Measurements from ENCODE around the gene SHB.

SHB gene

GRCh38 chr9:37935096-37935495, 133.9 kb downstream of the SHB start:
- no peak for DNase-seq (ENCODE audit: low spot score)

- no peak for DNase-seq (ENCODE audit: low spot score)
These were observed 137.4 kb downstream of the SHB start for GRCh38 chr9:37931592-37931991.

GRCh38 chr9:37929441-37929895, 139.6 kb downstream of the SHB start:
- no peak for DNase-seq (ENCODE audit: low spot score)

DNA sequence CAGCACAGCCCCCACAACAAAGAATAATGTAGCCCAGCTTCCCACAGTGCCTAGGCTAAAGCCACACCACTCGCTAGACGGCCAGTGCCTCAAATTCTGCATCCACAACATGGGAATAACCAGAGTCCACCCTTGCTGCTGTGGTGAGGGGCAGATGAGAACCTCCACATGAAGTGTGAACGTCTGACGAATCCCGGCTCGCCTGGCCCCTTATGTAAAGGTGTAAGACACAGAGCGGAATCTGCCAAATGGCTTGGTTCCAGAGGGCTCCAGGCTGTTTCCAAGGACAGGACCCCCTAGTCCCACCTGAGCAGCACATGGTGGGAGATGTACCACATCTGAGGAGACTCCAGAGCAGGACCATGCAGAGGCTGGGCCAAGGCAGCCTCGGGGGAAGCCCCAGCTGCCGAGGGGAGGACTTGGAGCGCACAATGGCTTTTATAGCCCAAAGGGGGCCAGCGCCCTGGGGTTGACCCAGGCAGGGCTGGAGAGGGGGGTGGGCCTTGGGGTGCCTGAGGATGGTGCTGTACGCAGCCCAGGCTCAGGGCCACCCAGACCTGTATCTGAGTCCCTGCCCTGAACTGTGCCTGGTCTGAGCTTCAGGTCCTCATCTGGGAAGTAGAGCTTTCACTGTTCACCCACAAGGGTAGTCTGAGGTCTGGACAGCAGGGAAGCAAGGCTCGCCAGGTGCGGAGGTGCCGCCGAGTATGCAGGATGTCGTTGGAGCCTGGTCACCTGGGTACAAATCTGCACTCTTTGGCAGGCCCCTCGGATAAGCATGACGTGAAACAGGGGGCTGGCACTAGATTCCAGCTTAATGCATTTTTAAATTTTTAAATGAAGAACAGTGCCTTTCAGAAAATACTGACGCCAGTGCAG, 140.2 kb downstream of the SHB start:
- no peak for DNase-seq (ENCODE audit: low spot score)

- DNase-seq (ENCODE audit: low spot score), result no peak
These were observed 141.2 kb downstream of the SHB start for GRCh38 chr9:37927601-37928551.

DNA sequence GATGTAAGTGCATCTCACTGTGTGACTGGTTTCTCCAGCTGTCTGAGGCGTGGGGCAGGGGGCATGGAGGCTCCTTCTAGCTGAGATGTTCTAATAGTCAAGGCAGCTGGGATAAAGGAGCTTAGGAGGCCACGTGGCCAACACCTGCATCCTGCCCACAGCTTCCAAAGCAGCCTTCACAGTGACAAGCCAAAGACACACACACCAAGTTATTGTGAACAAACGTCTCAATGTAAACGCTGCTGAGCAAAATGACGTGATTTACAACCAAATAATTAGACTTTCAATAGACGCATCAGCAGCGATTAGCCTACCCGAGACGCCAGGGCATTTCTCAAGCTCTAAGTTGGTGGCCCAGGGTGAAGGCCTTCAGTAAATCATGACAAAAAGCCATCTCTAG, 141.9 kb downstream of the SHB start:
- no peak for DNase-seq (ENCODE audit: low spot score)

DNA sequence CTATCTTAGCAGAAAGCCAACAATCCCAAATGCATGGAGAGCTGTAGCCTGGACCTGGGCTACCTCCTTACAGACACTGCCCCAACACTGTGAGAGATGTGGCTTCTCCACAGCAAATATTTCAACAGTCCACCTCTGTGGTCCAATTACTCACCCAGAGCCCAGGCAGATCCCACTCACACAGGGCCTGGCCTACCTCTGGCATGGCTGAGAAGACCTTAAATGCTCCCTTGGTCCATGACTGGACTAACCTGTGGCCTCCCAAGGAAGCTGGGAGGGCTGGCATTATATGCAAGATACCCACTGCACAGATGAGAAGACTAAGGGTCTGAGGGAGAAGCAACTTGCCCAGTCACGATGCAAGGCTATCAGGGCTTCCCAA, 142.3 kb downstream of the SHB start:
- no peak for DNase-seq (ENCODE audit: low spot score)

GRCh38 chr9:37925786-37926736, 143.0 kb downstream of the SHB start:
- no peak for DNase-seq (ENCODE audit: low spot score)

DNA sequence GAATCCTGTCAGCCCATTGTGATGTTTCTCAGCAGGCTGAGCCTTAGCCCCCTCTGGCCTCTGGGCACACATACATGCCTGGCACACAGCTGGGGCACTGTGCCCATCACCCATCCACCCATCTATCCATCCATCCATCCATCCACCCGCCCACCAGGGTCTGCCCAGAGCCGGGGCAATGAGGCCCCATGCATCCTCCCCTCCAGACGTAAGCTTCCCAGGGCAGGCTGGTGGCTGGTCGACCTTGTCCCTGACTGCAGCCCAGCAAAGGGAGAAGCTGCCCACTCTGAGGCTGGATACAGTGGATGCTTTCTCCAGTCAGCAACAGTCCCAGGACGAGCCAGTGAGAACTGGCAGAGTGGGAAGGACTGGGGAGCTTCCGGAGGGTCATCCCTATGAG, 144.0 kb downstream of the SHB start:
- DNase-seq (ENCODE audit: low spot score), result no peak

GRCh38 chr9:37924538-37924937, 144.5 kb downstream of the SHB start:
- no peak for DNase-seq (ENCODE audit: low spot score)

DNA sequence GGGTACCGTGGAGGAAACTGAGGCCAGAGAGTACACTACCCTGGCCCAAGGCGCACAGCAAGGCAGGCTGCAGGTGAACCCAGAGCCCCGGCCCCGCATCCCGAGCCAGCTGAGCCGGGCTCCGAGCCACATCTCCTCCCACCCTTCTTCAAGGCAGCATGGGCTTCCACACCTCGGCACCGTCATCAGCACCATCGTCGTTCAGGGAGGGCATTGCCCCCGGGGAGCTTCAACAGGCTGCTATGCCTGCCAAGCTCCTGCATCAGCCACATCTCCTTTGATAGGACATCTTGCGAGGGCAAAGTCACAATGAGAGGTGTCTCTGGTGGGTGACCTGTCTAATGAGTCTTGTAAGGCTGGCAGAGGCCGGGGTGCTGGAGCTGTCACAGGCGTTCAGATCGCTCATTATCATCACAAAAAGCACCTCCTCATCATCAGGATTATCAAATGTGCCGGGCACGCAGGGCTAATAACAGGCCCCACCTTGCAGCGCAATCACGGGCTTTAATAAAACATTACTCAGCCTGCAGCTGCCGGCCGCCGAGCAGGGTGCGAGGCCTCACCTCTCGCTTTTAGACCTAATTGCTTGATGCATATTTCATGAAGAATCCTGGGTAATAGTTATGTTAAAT, 145.1 kb downstream of the SHB start:
- no peak for DNase-seq (ENCODE audit: low spot score)

GRCh38 chr9:37923118-37923795, 145.8 kb downstream of the SHB start:
- no peak for DNase-seq (ENCODE audit: low spot score)

DNA sequence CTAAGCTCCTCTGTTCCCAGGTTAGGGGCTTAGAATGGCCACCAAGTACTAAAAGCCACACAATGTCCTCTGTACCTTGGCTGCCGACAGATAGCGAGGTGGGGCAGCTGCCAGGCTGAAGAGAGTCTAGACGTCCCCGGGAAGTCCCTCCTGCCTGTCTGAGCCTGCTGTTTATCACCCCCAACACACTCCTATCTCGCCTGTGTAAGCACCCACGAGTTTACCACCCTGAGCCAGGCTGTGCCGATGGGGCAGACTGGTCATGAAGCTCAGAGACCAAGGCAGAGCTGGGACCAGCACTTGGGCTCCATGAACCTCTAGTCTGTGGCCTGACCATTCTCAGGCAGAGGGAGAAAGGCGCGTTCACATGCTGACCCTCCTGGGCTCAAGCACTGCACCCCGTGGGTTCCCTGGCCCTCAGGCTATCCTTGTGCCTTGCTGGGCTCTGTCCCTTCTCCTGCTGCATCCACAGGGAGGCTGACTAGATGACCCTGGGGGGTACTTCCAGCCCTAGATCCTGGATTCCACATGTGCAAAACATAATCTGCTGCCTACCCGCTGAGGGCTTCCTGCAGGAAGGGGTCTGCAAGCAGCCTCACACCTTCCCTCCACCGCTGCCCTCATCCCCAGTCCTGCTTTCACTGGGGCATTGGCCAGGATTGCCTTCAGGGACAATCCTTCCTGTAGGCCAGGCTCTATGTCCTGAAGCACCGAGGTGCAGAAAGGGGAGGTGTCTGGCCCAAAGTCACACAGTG, 146.5 kb downstream of the SHB start:
- no peak for DNase-seq (ENCODE audit: low spot score)

DNA sequence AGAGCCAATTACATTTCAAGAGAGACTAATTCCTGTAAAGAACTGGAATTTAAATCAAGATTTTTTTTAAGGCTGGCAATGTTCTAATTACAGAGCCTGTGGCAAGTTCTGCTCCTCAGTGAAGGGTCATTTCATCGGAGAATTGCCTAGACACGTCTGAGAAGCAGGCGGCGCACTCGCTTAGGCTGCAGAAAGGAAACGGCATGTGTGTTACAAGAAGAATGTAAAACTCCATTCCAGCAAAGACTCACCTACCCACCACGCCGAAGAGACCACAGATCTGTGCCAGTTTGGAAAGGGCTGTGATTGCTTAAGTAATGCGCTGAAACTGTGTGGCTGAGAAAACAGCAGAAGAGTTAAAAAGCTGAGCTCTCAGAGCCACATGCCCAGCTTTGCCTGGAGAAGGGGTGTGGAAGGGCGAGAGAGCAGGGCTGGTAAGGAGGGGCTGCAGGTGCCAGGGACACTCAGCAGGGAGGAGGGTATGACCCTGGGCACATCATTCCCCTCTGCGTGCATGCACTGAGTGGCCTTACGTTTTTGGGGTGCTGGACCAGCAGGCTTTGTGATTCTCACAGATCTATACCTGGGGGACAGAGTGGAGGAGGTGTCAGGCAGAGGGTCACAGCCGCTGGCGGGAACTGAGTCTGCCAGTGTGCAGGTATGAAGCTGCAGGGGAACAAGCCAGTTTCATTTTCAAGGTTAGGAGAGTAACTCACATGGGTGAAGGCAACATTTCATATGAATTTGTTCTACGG, 147.3 kb downstream of the SHB start:
- DNase-seq (ENCODE audit: low spot score), result no peak

GRCh38 chr9:37921168-37921510, 147.9 kb downstream of the SHB start:
- no peak for DNase-seq (ENCODE audit: low spot score)

DNA sequence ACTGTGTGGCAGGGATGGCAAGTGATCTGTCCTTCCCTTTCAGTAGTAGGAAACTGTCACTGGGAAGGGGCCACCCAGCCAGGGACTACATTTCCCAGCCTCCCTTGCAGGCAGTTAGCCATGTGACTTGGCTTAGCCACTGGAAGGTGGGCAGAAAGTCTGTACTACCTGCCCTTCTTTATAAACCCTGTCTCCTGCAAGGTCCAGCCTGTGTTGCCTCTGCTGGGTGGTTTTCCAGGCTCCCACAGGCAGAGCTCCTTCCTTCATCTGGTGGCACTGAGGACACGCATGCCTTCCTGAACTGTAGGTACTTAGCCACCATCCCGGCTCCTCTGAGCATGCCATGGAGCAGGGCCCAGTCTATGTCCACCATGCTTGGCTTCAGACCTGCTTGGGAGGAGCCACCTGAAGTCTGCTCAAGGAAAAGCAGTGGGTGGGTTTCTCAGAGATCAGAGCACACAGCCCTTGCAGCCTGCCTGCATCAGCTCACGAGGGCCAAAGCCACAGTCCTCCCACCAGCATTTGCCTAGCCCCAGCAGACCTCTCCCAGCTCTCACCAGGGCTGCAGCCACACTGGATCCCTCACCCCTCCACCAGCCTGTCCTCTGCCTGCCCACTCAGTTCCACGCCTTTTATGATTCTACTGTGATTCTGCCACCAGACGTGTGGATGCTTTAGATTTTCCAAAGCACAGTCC, 148.4 kb downstream of the SHB start:
- DNase-seq (ENCODE audit: low spot score), result no peak

DNA sequence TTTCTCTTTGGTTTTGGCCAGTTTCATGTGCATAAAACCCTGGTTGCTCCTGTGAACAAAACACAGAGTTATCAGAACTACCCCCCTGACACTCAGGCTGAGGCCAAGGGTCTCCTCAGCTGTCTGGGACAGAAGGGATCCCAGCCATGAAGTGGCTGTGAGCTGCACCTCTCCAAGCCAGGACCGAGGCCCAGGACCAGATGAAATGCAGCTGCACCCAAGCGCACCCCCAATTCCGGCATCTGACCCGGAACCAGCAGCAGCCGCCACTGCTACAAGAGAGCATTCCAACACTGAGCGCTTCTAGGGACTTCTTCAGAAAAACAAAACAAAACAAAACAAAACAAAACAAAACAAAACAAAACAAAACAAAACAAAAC, 149.1 kb downstream of the SHB start:
- no peak for DNase-seq (ENCODE audit: low spot score)

DNA sequence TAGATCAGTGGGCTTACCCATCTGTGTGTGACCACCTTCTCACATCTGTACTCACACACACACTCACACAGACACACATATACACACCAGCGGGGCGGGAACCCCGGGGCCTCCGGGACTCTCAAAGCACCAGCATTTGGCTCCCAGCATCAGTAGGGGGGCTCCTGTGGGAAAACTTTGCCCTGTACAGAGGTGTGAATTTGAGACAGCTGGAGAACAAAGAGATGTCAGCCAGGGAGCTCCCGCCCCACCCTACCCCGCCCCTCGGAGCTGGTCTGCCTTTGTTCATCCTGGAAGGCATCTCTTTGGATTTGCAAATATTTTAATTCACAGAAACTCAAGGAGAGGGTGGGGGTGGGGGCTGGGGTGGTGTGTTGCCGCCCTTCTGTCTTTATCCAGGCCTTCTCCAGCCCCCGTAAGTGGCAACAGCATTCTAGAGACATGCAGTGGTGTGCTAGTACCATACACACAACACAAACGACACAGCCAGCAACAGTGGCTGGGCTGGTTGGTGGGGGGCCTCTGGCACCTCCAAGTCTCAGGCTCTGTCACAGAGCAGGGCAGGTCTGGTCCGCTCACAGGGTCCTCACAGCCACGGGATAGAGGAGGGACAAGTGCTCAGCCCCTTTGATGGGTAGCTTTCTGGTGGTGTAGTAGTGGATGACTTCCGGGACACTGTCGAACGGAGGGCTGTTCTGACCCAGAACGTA, 149.6 kb downstream of the SHB start:
- DNase-seq (ENCODE audit: low spot score), result no peak
